ENCODE data around the gene PRKCB.

Gene PRKCB

DNA sequence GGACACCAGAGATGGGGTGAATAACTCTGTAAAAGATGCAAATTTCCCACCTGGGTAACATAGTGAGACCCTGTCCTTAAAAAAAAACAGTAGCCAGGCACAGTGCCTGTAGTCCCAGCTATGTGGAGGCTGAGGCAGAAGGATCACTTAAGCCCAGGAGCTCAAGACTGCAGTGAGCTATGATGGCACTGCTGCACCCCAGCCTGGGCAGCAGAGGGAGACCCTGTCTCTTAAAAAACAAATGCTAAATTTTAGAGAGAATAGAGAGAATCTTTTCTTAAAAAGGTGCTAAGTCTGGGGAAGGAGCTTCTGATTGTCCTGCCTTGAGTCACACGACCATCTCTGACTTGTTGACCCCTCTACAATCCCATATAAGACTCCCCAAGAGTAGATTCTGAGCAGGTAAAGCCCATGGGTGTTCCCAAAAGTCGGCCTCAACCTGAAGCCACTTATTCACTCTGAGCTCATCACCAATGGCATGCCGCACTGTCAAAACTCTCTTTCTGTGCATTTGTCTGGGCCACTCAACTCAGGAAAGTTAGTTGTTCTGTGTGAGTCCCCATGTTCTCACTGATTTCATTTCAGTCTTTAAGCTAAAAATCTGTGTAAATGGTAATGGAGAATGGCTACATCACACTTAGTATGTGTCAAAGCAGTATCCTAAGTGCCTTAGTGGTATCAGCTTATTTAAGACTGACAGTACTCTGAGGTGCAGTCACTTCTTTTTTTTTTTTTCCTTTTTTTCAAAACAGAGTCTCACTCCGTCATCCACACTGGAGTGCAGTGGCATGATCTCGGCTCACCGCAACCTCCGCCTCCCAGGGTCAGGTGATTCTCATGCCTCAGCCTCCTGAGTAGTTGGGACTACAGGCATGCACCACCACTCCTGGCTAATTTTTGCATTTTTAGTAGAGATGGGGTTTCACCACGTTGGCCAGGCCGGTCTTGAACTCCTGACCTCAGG lies 41.6 kb downstream of the PRKCB start:
- Histone ChIP-seq H3K4me1 (ENCODE audit: insufficient read depth, poor library complexity, severe bottlenecking) (no peaks in the 10 kb centered on the region), H3K27me3 (ENCODE audit: insufficient read depth, poor library complexity, severe bottlenecking) (no peaks in the 10 kb centered on the region), H3K27ac (ENCODE audit: poor library complexity, severe bottlenecking) (no peak overlapping the region), H3K36me3 (ENCODE audit: low read depth) (no peaks in the 10 kb centered on the region), H3K9me3 (ENCODE audit: severe bottlenecking) (no peaks in the 10 kb centered on the region), H3K4me3 (ENCODE audit: severe bottlenecking) (no peak overlapping the region)
- TF ChIP-seq, protein P1, sequence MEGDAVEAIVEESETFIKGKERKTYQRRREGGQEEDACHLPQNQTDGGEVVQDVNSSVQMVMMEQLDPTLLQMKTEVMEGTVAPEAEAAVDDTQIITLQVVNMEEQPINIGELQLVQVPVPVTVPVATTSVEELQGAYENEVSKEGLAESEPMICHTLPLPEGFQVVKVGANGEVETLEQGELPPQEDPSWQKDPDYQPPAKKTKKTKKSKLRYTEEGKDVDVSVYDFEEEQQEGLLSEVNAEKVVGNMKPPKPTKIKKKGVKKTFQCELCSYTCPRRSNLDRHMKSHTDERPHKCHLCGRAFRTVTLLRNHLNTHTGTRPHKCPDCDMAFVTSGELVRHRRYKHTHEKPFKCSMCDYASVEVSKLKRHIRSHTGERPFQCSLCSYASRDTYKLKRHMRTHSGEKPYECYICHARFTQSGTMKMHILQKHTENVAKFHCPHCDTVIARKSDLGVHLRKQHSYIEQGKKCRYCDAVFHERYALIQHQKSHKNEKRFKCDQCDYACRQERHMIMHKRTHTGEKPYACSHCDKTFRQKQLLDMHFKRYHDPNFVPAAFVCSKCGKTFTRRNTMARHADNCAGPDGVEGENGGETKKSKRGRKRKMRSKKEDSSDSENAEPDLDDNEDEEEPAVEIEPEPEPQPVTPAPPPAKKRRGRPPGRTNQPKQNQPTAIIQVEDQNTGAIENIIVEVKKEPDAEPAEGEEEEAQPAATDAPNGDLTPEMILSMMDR (IDR thresholded peaks at IDR 0.05; ENCODE audit: poor library complexity, severe bottlenecking) = peak; percentile 7
- ATAC-seq (ENCODE audit: low read depth) (no peak), DNase-seq (ENCODE audit: low spot score) (no peak)

DNA sequence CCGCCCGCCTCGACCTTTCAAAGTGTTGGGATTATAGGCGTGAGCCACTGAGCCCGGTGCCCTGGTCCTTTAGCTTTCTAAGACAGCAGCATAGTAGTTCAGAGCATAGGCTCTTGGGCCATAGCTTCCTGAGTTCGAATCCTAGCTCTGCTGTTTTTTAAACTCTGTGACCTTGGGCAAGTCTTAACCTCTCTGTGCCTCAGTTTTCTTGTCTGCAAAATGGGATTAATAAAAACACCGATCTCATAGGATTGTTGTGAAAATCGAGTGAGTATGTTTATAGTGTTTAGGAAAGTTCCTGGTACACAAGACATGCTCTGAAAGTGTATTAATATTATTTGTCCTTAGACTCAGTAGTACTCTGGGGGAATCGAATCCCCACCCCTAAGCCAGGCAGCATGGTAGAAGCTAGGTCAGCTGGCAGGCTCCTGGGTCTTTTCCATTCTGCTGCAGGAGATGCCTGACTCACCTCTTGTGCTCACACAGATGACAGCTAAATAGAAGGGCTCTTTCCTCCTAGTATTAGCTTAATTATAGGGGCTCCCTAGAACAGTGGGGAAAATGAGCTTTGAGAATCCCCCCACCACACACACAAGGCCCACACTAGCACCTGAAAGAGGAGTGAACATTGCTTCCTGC lies 44.1 kb downstream of the PRKCB start:
- Histone ChIP-seq H3K4me3 (ENCODE audit: severe bottlenecking) (no peak overlapping the region), H3K9me3 (ENCODE audit: severe bottlenecking) (no peaks in the 10 kb centered on the region), H3K36me3 (ENCODE audit: low read depth) (no peaks in the 10 kb centered on the region), H3K27me3 (ENCODE audit: insufficient read depth, poor library complexity, severe bottlenecking) (no peaks in the 10 kb centered on the region), H3K27ac (ENCODE audit: poor library complexity, severe bottlenecking) (no peak overlapping the region), H3K4me1 (ENCODE audit: insufficient read depth, poor library complexity, severe bottlenecking) (no peaks in the 10 kb centered on the region)
- TF ChIP-seq, protein P1 (IDR thresholded peaks at IDR 0.05; ENCODE audit: poor library complexity, severe bottlenecking) = no peak
- no peak for DNase-seq (ENCODE audit: low spot score)
- ATAC-seq (ENCODE audit: low read depth) = no peak

DNA sequence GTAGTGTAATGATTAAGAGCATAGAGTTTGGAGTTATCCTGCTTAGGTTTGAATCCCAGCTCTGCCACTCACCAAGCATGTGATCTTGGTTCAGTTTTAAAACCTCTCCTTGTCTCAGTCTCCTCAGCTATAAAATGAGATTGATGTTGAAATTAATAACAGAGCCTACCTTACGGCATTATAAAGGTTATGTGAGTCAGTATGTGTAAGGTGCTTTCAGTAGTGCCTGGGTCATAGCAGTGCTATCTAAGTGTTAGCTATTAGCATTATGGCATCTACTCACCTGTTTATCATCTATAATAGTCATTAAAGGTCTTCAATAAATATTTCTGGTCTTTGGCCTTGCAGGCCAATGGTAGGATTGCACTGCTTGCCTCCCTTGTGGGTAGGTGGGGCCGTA lies 53.4 kb downstream of the PRKCB start:
- DNase-seq (ENCODE audit: low spot score) (no peak), ATAC-seq (ENCODE audit: low read depth) (no peak)
- Histone ChIP-seq H3K27ac (ENCODE audit: poor library complexity, severe bottlenecking) (no peak overlapping the region), H3K27me3 (ENCODE audit: insufficient read depth, poor library complexity, severe bottlenecking) (no peaks in the 10 kb centered on the region), H3K4me3 (ENCODE audit: severe bottlenecking) (no peak overlapping the region), H3K36me3 (ENCODE audit: low read depth) (no peaks in the 10 kb centered on the region), H3K4me1 (ENCODE audit: insufficient read depth, poor library complexity, severe bottlenecking) (no peaks in the 10 kb centered on the region), H3K9me3 (ENCODE audit: severe bottlenecking) (no peaks in the 10 kb centered on the region)
- TF ChIP-seq, protein P1 (IDR thresholded peaks at IDR 0.05; ENCODE audit: poor library complexity, severe bottlenecking) = no peak

DNA sequence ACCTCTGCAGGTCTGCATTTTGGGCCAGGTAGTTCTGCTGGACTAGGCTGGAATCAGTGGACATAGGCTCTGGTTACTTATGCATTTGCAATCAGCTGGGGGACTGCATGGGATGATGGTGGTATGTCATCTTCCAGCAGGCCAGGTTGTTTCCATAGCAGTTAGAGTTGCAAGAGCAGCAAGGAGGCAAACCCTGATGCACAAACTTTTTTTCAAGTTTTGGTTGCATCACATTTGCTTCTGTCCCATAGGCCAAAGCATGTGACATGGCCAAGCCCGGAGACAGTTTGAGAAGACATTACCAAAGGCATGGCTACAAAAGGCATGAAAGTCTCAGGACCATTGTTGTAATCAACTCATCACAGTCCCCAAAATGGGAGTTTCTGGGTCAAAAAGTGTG lies 58.2 kb downstream of the PRKCB start:
- H3K4me1 ChIP-seq (ENCODE audit: insufficient read depth, poor library complexity, severe bottlenecking) = no peaks in the 10 kb centered on the region
- H3K36me3 ChIP-seq (ENCODE audit: low read depth) = no peaks in the 10 kb centered on the region
- TF ChIP-seq, protein P1 (IDR thresholded peaks at IDR 0.05; ENCODE audit: poor library complexity, severe bottlenecking) = no peak
- H3K27ac ChIP-seq (ENCODE audit: poor library complexity, severe bottlenecking) = no peak overlapping the region
- no peak overlapping the region for H3K4me3 ChIP-seq (ENCODE audit: severe bottlenecking)
- no peaks in the 10 kb centered on the region for H3K9me3 ChIP-seq (ENCODE audit: severe bottlenecking)
- no peak for DNase-seq (ENCODE audit: low spot score)
- ATAC-seq (ENCODE audit: low read depth) = no peak
- no peaks in the 10 kb centered on the region for H3K27me3 ChIP-seq (ENCODE audit: insufficient read depth, poor library complexity, severe bottlenecking)

Data from RWPE2 (cell line).